ENCODE results near the gene HAL.

GRCh38 chr12:95955549-95956159, 40.5 kb downstream of the HAL start:
- TF ChIP-seq POLR2A (IDR thresholded peaks at IDR 0.05), result no peak
- no peak for TF ChIP-seq CTCF (IDR thresholded peaks at IDR 0.05)
